ENCODE data around the gene MOB3A. TPM values are rescaled to one million over a fixed set of nuclear protein-coding genes. Genes with fewer than 3 reads are reported as not detected.
A peak's percentile ranks its signal among the peaks of the same experiment; 100 is the strongest.

Gene MOB3A
- total and polyA plus RNA-seq, 9 of the 15 experiments (the other 6 are each of a cell fraction or from before 2014, with no cell fraction given) = 1.1 to 24.1 (median 6.0) TPM

GRCh38 chr19:2110822-2111221, 14.7 kb upstream of the MOB3A start:
- no peak overlapping the region for H3K27ac ChIP-seq (ENCODE audit: extremely low read depth, low read depth, low read length)
- H3K9me3 ChIP-seq (replicated peaks; ENCODE audit: control insufficient read depth, insufficient read depth, low read depth, low read length) = peaks cover 3% of the 10 kb centered on the region
- BruUV-seq (replicated peaks) = no TSS peak
- no peaks in the 10 kb centered on the region for H3K27me3 ChIP-seq (ENCODE audit: control insufficient read depth in 2 of 2, insufficient read depth in 2 of 2, low read length in 2 of 2)
- no peaks in the 10 kb centered on the region; the same call in 1 of the 2 replicates for H4K20me1 ChIP-seq (replicated peaks; ENCODE audit: control insufficient read depth, insufficient read depth, low read length)
- peaks cover 0 to 16% of the 10 kb centered on the region in 2 experiments; a peak in 1 of 5 replicates for H3K4me1 ChIP-seq (replicated peaks in 1 of 2; ENCODE audit: control insufficient read depth in 2 of 2, insufficient read depth in 2 of 2, low read length in 2 of 2)
- H2AFZ ChIP-seq (ENCODE audit: low read depth, low read length) = no peak overlapping the region
- H3K4me3 ChIP-seq = no peak overlapping the region
- FAIRE-seq (no peak), ATAC-seq (no peak), DNase-seq (ENCODE audit: extremely low read depth in 1 of 4, low spot score in 3 of 4) (no peak)
- H3K79me2 ChIP-seq (ENCODE audit: control insufficient read depth, insufficient read depth, low read length) = no peaks in the 10 kb centered on the region
- intact Hi-C loops (cut with micrococcal nuclease) (no loop called here), in situ Hi-C loops (cut with MboI) (no loop called here)
- no peaks in the 10 kb centered on the region for H3K9me1 ChIP-seq (ENCODE audit: control insufficient read depth, insufficient read depth, low read length)
- peaks cover 95% of the 10 kb centered on the region for H3K36me3 ChIP-seq (ENCODE audit: control insufficient read depth, insufficient read depth, low read length)
- TF ChIP-seq WHSC1 (IDR thresholded peaks at IDR 0.05; ENCODE audit: low read length) = no peak
- peak; percentile 42; the same call in 1 of the 2 replicates for TF ChIP-seq POLR2G (IDR thresholded peaks at IDR 0.05; ENCODE audit: low read depth, low read length)
- CTCF ChIA-PET (ENCODE audit: low intra/inter-chr PET ratio) = interaction anchor here (0.5 kb wide), 1 partner anchor 39 kb away, joined by 3 read pairs; no protein-coding TSS in a partner anchor
- POLR2A ChIA-PET = interaction anchor here (0.6 to 1.0 kb wide), 4 partner anchors 13 to 15 kb away, joined by 3 to 4 read pairs (median 3); partner anchors contain the start of gene MOB3A
- H3K4me2 ChIP-seq (ENCODE audit: insufficient read depth, low read length) = no peak overlapping the region
- peak overlapping the region in 1 of 2 experiments; percentile 17; a peak in 1 of 4 replicates for H3K9ac ChIP-seq (ENCODE audit: insufficient read depth in 1 of 2, low read depth in 2 of 2, low read length in 2 of 2)
- 99% methylated on average over 8 of the region's 13 CpGs for WGBS (ENCODE audit: insufficient coverage, low coverage, missing lambda C conversion rate)

GRCh38 chr19:2109046-2109864, 13.1 kb upstream of the MOB3A start:
- Histone ChIP-seq H2AFZ (ENCODE audit: low read depth, low read length) (no peak overlapping the region), H4K20me1 (replicated peaks; ENCODE audit: control insufficient read depth, insufficient read depth, low read length) (no peaks in the 10 kb centered on the region; the same call in 1 of the 2 replicates), H3K9me3 (replicated peaks; ENCODE audit: control insufficient read depth, insufficient read depth, low read depth, low read length) (peaks cover 3% of the 10 kb centered on the region), H3K9ac (ENCODE audit: insufficient read depth in 1 of 2, low read depth in 2 of 2, low read length in 2 of 2) (no peak overlapping the region), H3K4me3 (no peak overlapping the region), H3K9me1 (ENCODE audit: control insufficient read depth, insufficient read depth, low read length) (no peaks in the 10 kb centered on the region), H3K27me3 (ENCODE audit: control insufficient read depth in 2 of 2, insufficient read depth in 2 of 2, low read length in 2 of 2) (no peaks in the 10 kb centered on the region), H3K27ac (ENCODE audit: extremely low read depth, low read depth, low read length) (no peak overlapping the region), H3K4me1 (replicated peaks in 1 of 2; ENCODE audit: control insufficient read depth in 2 of 2, insufficient read depth in 2 of 2, low read length in 2 of 2) (peaks cover 0 to 12% of the 10 kb centered on the region in 2 experiments; a peak in 1 of 5 replicates), H3K79me2 (ENCODE audit: control insufficient read depth, insufficient read depth, low read length) (peaks cover 2% of the 10 kb centered on the region; the same call in 1 of the 3 replicates), H3K4me2 (ENCODE audit: insufficient read depth, low read length) (no peak overlapping the region), H3K36me3 (ENCODE audit: control insufficient read depth, insufficient read depth, low read length) (peaks cover 90% of the 10 kb centered on the region)
- DNase-seq (ENCODE audit: extremely low read depth in 1 of 4, low spot score in 3 of 4) (no peak), FAIRE-seq (no peak), ATAC-seq (no peak)
- WGBS (ENCODE audit: insufficient coverage, low coverage, missing lambda C conversion rate) = 91% methylated on average over 27 of the region's 31 CpGs
- in situ Hi-C loops (cut with MboI) (no loop called here), intact Hi-C loops (cut with micrococcal nuclease) (no loop called here)
- BruUV-seq (replicated peaks) = no TSS peak
- POLR2A ChIA-PET = interaction anchor here (0.8 kb wide), 1 partner anchor 60 kb away, joined by 3 read pairs; no protein-coding TSS in a partner anchor
- TF ChIP-seq EP300 (IDR thresholded peaks at IDR 0.05; ENCODE audit: low read length) (no peak), KDM2B (CRISPR knock-in tag; IDR thresholded peaks at IDR 0.05) (no peak), ZNF175 (CRISPR knock-in tag; IDR thresholded peaks at IDR 0.05; ENCODE audit: low read depth) (no peak), CXXC5 (CRISPR knock-in tag; IDR thresholded peaks at IDR 0.05) (no peak), ZNF253 (CRISPR knock-in tag; conservative IDR thresholded peaks at IDR 0.05) (no peak), ZNF212 (CRISPR knock-in tag; IDR thresholded peaks at IDR 0.05) (no peak), POLR2G (IDR thresholded peaks at IDR 0.05; ENCODE audit: low read depth, low read length) (peak; percentile 63)
- CTCF ChIA-PET (ENCODE audit: low intra/inter-chr PET ratio) = no interaction called here

Data from K562 (cell line).